GM18520 (cell line): ENCODE data around the gene TXNDC9.
"Not testable (repeated sequence)": the region's sequence is repeated elsewhere in the genome, so short reads cannot be mapped to it uniquely, and the experiment has no call there.

Experiments used
- ATAC-seq: cut with Tn5 transposase; IDR thresholded peaks from one replicate; pipeline ENCODE4 v1.9.1; 2021; ENCODE audit not compliant: unreplicated experiment

TXNDC9 gene

DNA sequence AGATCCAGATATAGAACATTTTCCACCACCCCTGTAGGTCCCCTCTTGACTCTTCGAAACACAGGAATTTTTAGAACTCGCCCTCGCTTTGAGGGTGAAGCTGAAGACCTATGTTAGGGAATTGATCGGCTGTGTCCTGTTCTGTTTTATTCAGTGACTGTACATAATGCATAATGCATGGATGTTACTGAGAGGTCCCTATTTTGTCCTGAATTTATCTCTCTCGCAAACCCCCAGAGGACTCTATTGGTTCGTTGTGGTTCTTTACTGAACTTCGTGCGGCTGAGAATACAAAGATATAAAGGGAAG lies 625 bp upstream of the TXNDC9 start:
- ATAC-seq = no peak

GRCh38 chr2:99325384-99325783 lies 10.7 kb downstream of the TXNDC9 start:
- no peak for ATAC-seq

DNA sequence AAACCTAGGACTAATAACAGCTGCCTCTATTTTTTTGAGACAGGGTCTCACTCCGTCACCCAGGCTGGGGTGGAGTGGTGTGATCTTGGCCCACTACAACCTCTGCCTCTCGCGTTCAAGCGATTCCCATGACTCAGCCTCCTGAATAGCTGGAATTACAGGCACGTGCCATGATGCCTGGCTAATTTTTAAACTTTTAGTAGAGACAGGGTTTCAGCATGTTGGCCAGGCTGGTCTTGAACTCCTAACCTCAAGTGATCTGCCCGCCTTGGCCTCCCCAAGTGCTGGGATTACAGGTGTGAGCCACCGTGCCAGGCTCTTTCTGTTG lies 18.3 kb downstream of the TXNDC9 start:
- not testable (repeated sequence) for ATAC-seq

DNA sequence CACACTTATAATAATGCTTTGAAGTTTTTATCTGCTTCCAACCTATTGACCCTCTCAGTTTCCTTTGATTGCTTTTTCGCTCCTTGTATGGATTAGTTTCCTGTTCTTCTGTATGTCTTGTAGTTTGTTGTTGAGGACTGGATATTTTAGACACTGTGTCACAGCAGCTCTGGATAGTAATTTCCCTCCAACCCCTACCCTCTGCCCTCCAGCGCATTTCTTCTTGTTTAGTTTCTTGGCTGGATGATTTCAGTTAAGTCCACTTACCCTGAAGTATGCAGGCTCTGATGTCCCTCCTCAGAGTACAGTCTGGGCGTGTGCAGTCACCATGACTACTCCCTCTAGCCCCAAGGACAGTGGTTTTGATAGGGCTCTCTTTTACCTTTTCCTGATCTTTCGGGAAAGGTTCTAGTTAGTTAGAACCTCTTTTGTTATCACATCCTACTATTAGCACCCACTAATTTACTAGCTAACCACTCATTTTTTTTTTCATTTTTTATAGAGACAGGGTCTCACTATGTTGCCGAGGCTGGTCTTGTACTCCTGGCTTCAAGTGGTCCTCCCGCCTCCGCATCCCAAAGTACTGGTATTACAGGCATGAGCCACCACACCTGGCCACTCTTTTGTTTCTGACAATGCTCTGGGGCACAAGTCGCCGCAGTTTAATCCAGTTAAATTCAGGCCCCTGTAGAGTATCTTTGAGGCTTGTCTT lies 18.8 kb downstream of the TXNDC9 start:
- ATAC-seq = no peak

- not testable (repeated sequence) for ATAC-seq
Observed at GRCh38 chr2:99301097-99301496, 35.0 kb downstream of the TXNDC9 start, which contains the start of gene LYG1. TSS of gene LYG1 (minus strand) at chr2:99301197. CDS start at chr2:99295670, 5,527 bp downstream.

DNA sequence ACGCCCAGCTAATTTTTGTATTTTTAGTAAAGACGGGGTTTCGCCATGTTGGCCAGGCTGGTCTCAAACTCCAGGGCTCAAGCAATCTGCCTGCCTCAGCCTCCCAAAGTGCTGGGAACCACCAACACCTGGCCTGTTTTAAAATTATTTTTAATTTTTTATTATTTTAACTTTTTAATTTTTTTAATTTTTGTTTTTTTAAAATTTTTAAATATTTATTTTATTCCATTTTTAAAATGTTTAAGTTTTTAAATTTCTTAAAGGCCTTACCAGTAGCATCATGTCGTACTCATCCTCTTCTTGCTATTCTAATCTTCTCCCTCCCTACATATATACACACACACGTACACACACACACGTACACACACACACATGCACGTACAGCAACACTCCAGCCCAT lies 36.6 kb downstream of the TXNDC9 start:
- ATAC-seq = no peak

GRCh38 chr2:99297994-99298393 lies 38.1 kb downstream of the TXNDC9 start:
- no peak for ATAC-seq

DNA sequence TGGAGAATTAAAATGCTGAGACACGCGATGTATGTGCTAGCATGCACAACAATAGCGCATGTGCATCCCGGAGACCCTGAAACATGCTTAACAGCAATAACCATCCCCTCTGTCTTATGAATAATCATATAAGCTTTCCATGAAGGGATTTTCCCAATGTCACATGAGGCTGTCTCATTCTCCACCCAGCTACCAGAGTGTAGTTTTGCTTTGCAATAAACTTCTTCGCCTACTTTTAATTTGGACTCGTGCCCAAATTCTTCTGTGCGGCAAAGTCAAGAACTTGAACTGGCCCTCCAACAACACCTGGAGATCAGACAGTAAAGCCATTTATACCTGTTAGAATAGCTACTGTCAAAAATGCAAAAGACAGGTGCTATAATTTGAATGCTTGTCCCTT lies 50.6 kb downstream of the TXNDC9 start:
- no peak for ATAC-seq

GRCh38 chr2:99279969-99280695 lies 56.0 kb downstream of the TXNDC9 start:
- ATAC-seq = no peak

GRCh38 chr2:99278793-99279291 lies 57.3 kb downstream of the TXNDC9 start:
- no peak for ATAC-seq

GRCh38 chr2:99278195-99278765 lies 57.9 kb downstream of the TXNDC9 start:
- ATAC-seq = not testable (repeated sequence)

DNA sequence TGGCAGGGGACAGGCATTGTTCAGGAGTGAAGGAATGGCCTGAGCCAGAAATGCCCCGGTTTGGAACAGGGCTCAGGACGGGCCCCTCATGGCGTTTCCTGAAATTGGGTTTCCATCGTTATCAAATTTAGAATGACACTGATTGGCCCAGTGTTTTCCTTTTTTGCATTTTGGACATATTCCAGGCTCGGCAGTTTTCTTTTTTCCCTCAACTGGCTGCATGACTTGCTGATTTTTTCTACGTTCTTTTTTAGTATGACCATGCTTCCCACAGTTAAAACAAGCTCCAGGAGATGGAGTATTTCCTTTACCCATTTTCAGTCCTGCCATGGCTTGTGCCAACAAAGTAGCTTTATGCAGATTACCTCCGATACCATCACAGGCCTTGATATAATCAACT lies 60.3 kb downstream of the TXNDC9 start:
- ATAC-seq = no peak
